ENCODE data around the gene CMTM4.
A peak's percentile ranks its signal among the peaks of the same experiment; 100 is the strongest.

Gene CMTM4

GRCh38 chr16:66608241-66609138 lies 88.1 kb downstream of the CMTM4 start:
- POLR2A ChIA-PET = no interaction called here
- CTCF ChIA-PET = interaction anchor here (0.6 to 6.6 kb wide), 67 partner anchors 11 to 459 kb away, joined by 3 to 40 read pairs (median 4); partner anchors contain the start of genes CKLF, CMTM2 and DYNC1LI2

GRCh38 chr16:66605979-66606751 lies 90.4 kb downstream of the CMTM4 start:
- ChIA-PET CTCF (interaction anchor here (0.7 to 3.5 kb wide), 7 partner anchors 8 to 199 kb away, joined by 3 to 32 read pairs (median 4); no protein-coding TSS in a partner anchor), POLR2A (no interaction called here)
- DNase-seq (ENCODE audit: extremely low spot score) = peak; percentile 70

More at GRCh38 chr16:66608241-66609138, 88.1 kb downstream of the CMTM4 start:
- DNase-seq (ENCODE audit: extremely low spot score) = peak; percentile 90
- peak; percentile 86 for TF ChIP-seq CTCF (IDR thresholded peaks at IDR 0.05; ENCODE audit: control extremely low read depth, extremely low read depth, low read depth, missing control alignments)

GRCh38 chr16:66605177-66605978 lies 91.2 kb downstream of the CMTM4 start:
- no peak for TF ChIP-seq CTCF (IDR thresholded peaks at IDR 0.05; ENCODE audit: control extremely low read depth, extremely low read depth, low read depth, missing control alignments)
- DNase-seq (ENCODE audit: extremely low spot score) = peak; percentile 68
- CTCF ChIA-PET = interaction anchor here (0.5 to 3.3 kb wide), 10 partner anchors 11 to 263 kb away, joined by 3 to 23 read pairs (median 3); no protein-coding TSS in a partner anchor
- POLR2A ChIA-PET = no interaction called here

More at GRCh38 chr16:66605979-66606751, 90.4 kb downstream of the CMTM4 start:
- TF ChIP-seq CTCF (IDR thresholded peaks at IDR 0.05; ENCODE audit: control extremely low read depth, extremely low read depth, low read depth, missing control alignments) = no peak

- TF ChIP-seq CTCF (IDR thresholded peaks at IDR 0.05; ENCODE audit: control extremely low read depth, extremely low read depth, low read depth, missing control alignments) = peak; percentile 81
- CTCF ChIA-PET = interaction anchor here (0.5 to 2.5 kb wide), 16 partner anchors 10 to 263 kb away, joined by 3 to 8 read pairs (median 3); partner anchors contain the start of gene CKLF
- DNase-seq (ENCODE audit: extremely low spot score) = peak; percentile 83
- POLR2A ChIA-PET = no interaction called here
Observed at GRCh38 chr16:66604376-66605176, 92.0 kb downstream of the CMTM4 start, which contains the start of gene CMTM3. TSS of gene CMTM3 (plus strand) at chr16:66604704. CDS start at chr16:66604806, 102 bp downstream.

- no peak for TF ChIP-seq CTCF (IDR thresholded peaks at IDR 0.05; ENCODE audit: control extremely low read depth, extremely low read depth, low read depth, missing control alignments)
- DNase-seq (ENCODE audit: extremely low spot score) = peak; percentile 61
- CTCF ChIA-PET = interaction anchor here (0.6 to 2.5 kb wide), 12 partner anchors 9 to 197 kb away, joined by 3 to 8 read pairs (median 3); partner anchors contain the start of gene CKLF
- POLR2A ChIA-PET = interaction anchor here (0.6 kb wide), 1 partner anchor 52 kb away, joined by 3 read pairs; no protein-coding TSS in a partner anchor
Observed at GRCh38 chr16:66603537-66604375, 92.8 kb downstream of the CMTM4 start.

All from GM10248 (cell line).